Thyroid gland (tissue), 4 donors: ENCODE measurements around the gene STEAP4. TPM values are rescaled to one million over a fixed set of nuclear protein-coding genes. Genes with fewer than 3 reads are reported as not detected.

Experiments used
- DNase-seq, 2 donors: peaks; one replicate each; pipeline ENCODE4 v3.0.0-alpha.2; 2019
- H3K27ac ChIP-seq, 3 donors: fragments of 200-600 bp; sonication (generic); 1 replicate in 2 of 3; 2 replicates in 1 of 3; pipeline ENCODE4 v1.5.1; 2016 to 2019; ENCODE audit warnings: mild to moderate bottlenecking in 1 of 3, moderate library complexity in 1 of 3
- H3K27me3 ChIP-seq: fragments of 200-600 bp; sonication (generic); one replicate; pipeline ENCODE4 v1.5.1; 2019
- H3K36me3 ChIP-seq, 2 donors: fragments of 200-600 bp; sonication (generic); one replicate each; pipeline ENCODE4 v1.5.1; 2016 to 2019
- H3K4me1 ChIP-seq, 2 donors: fragments of 200-600 bp; sonication (generic); one replicate each; pipeline ENCODE4 v1.5.1; 2017 to 2019
- H3K4me3 ChIP-seq, 3 donors: fragments of 200-600 bp; sonication (generic); replicated peaks in 1 of 3; 1 replicate in 2 of 3; 2 replicates in 1 of 3; pipeline ENCODE4 v1.5.1; 2016; ENCODE audit warnings: mild to moderate bottlenecking in 1 of 3
- H3K9me3 ChIP-seq: fragments of 200-600 bp; sonication (generic); one replicate; pipeline ENCODE4 v1.5.1; 2017
- CTCF ChIP-seq, 6 experiments: fragments of 200-600 bp in 3 of 6; fragments of 450-650 bp in 3 of 6; sonication (generic) in 3 of 6; IDR thresholded peaks; one replicate each; pipeline ENCODE4 v1.5.1; 2016 to 2019; ENCODE audit warnings: antibody characterized with exemption in 6 of 6, mild to moderate bottlenecking in 2 of 6, inconsistent platforms in 1 of 6, moderate library complexity in 1 of 6
- POLR2A ChIP-seq, 2 donors: fragments of 450-650 bp; IDR thresholded peaks; one replicate each; pipeline ENCODE4 v1.6.1; 2017; ENCODE audit warnings: antibody characterized with exemption in 2 of 2, mild to moderate bottlenecking in 2 of 2, moderate library complexity in 1 of 2
- WGBS, 2 donors: methylation state at CpG; one replicate each; pipeline ENCODE4 v1.1.5; 2017; 5-methylcytosine and 5-hydroxymethylcytosine counted together
- intact Hi-C: fragments of 100-400 bp; cut with DNase I; formaldehyde crosslinking; loops from one replicate; pipeline ENCODE4 v1.15.1; 2023
- total RNA-seq, 4 donors: library from RNA; depleted of rRNA; stranded (reverse); fragments of >200 nt; gene quantifications; one replicate each; pipeline ENCODE4 v1.2.3, GENCODE V29; 2016

Gene STEAP4
- total RNA-seq, 4 donors from 2014 or later, result 34.3 to 162 (median 61.8) TPM

GRCh38 chr7:88324699-88325098 lies 18.0 kb upstream of the STEAP4 start:
- intact Hi-C loops, result no loop called here
- Histone ChIP-seq H3K4me1 (peaks cover 0 to 3% of the 10 kb centered on the region in 2 donors), H3K4me3 (no peak overlapping the region), H3K9me3 (no peaks in the 10 kb centered on the region), H3K27me3 (no peaks in the 10 kb centered on the region), H3K27ac (no peak overlapping the region), H3K36me3 (no peaks in the 10 kb centered on the region)
- 89 to 94% methylated on average over 4 of the region's 4 CpGs for WGBS, 2 donors
- DNase-seq, result no peak
- TF ChIP-seq CTCF (IDR thresholded peaks at IDR 0.05) (no peak), POLR2A (IDR thresholded peaks at IDR 0.05) (no peak)

GRCh38 chr7:88322151-88322550 lies 15.5 kb upstream of the STEAP4 start:
- H3K27me3 ChIP-seq, result no peaks in the 10 kb centered on the region
- no peaks in the 10 kb centered on the region for H3K9me3 ChIP-seq
- H3K27ac ChIP-seq, result no peak overlapping the region
- peaks cover 0 to 3% of the 10 kb centered on the region in 2 donors for H3K4me1 ChIP-seq
- no peaks in the 10 kb centered on the region for H3K36me3 ChIP-seq
- H3K4me3 ChIP-seq, result no peak overlapping the region
- intact Hi-C loops, result no loop called here
- WGBS, 2 donors, result 78 to 79% methylated on average over 3 of the region's 3 CpGs
- TF ChIP-seq CTCF (IDR thresholded peaks at IDR 0.05) (no peak), POLR2A (IDR thresholded peaks at IDR 0.05) (no peak)
- DNase-seq, result no peak

- DNase-seq, result no peak
- WGBS, 2 donors, result 94 to 96% methylated on average over 1 of the region's 1 CpG
- no peaks in the 10 kb centered on the region for H3K9me3 ChIP-seq
- H3K27ac ChIP-seq, result no peak overlapping the region
- TF ChIP-seq POLR2A (IDR thresholded peaks at IDR 0.05) (no peak), CTCF (IDR thresholded peaks at IDR 0.05) (no peak)
- no peak overlapping the region for H3K4me3 ChIP-seq
- H3K27me3 ChIP-seq, result no peaks in the 10 kb centered on the region
- peaks cover 0 to 3% of the 10 kb centered on the region in 2 donors for H3K4me1 ChIP-seq
- intact Hi-C loops, result no loop called here
- no peaks in the 10 kb centered on the region for H3K36me3 ChIP-seq
These were observed 15.0 kb upstream of the STEAP4 start for GRCh38 chr7:88321694-88322093.

DNA sequence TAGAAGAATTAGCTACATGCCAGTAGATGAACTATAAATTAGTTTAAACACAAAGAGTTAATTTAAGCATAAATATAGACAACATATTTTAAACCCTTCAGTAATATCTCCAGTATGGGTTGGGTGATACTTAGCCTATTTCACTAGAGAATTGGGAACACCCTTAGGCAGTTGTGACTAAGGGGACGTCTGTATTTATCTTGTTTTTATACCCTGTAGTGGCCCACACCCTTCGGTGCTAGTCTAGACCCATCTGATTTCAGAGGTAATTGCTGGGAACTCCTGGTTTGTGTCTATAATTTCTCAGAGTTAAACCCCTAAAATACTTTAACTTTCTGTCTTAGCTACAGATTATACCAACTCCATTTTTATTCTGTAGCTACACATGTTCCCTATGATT lies 11.5 kb upstream of the STEAP4 start:
- Histone ChIP-seq H3K9me3 (no peaks in the 10 kb centered on the region), H3K4me3 (no peak overlapping the region), H3K27me3 (no peaks in the 10 kb centered on the region), H3K36me3 (no peaks in the 10 kb centered on the region), H3K27ac (no peak overlapping the region), H3K4me1 (peaks cover 0 to 3% of the 10 kb centered on the region in 2 donors)
- WGBS, 2 donors, result 87% methylated on average over 2 of the region's 2 CpGs
- TF ChIP-seq POLR2A (IDR thresholded peaks at IDR 0.05) (no peak), CTCF (IDR thresholded peaks at IDR 0.05) (no peak)
- intact Hi-C loops, result no loop called here
- DNase-seq, result no peak

GRCh38 chr7:88317422-88317821 lies 10.7 kb upstream of the STEAP4 start:
- intact Hi-C loops, result no loop called here
- no peaks in the 10 kb centered on the region for H3K9me3 ChIP-seq
- no peak overlapping the region for H3K27ac ChIP-seq
- no peak for DNase-seq
- 74 to 84% methylated on average over 1 of the region's 1 CpG for WGBS, 2 donors
- TF ChIP-seq POLR2A (IDR thresholded peaks at IDR 0.05) (no peak), CTCF (IDR thresholded peaks at IDR 0.05) (no peak)
- H3K27me3 ChIP-seq, result no peaks in the 10 kb centered on the region
- H3K36me3 ChIP-seq, result no peaks in the 10 kb centered on the region
- H3K4me3 ChIP-seq, result no peak overlapping the region
- peaks cover 0 to 3% of the 10 kb centered on the region in 2 donors for H3K4me1 ChIP-seq
